PC-9 (cell line): Measurements from ENCODE around the gene CTBS. TPM values are rescaled to one million over a fixed set of nuclear protein-coding genes. Genes with fewer than 3 reads are reported as not detected.

ENCODE experiments used
- BruUV-seq: library from RNA; stranded (reverse); fragments of 400-500 nt; replicated peaks from 2 replicates; lab custom pipeline; 2021; lab: Mats Ljungman, UMichigan
- CTCF ChIA-PET: fragments of 300-600 bp; sonication (Branson Sonifier 250); formaldehyde crosslinking; loops from one replicate; lab custom pipeline; 2022; ENCODE audit warnings: antibody characterized with exemption; lab: Charles Lee
- POLR2A ChIA-PET: fragments of 300-600 bp; sonication (Branson Sonifier 250); formaldehyde crosslinking; loops from one replicate; lab custom pipeline; 2022; ENCODE audit warnings: antibody characterized with exemption; ENCODE audit not compliant: unreplicated experiment; lab: Charles Lee
- DNase-seq, 2 experiments: peaks; one replicate each; pipeline versions ENCODE4 v3.0.0 to v3.0.0-alpha.2; 2015 to 2022; ENCODE audit warnings: mixed read lengths in 1 of 2
- H2AFZ ChIP-seq: fragments of 200-600 bp; sonication (generic); 2 replicates; pipeline ENCODE4 v1.8.1; 2017; ENCODE audit warnings: antibody characterized with exemption
- H3F3A ChIP-seq: fragments of 200-600 bp; sonication (generic); 2 replicates; pipeline ENCODE4 v1.8.1; 2017; ENCODE audit warnings: antibody characterized with exemption, mild to moderate bottlenecking, low read depth; ENCODE audit not compliant: insufficient read depth
- H3K27ac ChIP-seq: fragments of 200-600 bp; sonication (generic); 2 replicates; pipeline ENCODE4 v1.6.1; 2016; ENCODE audit warnings: mixed run types
- H3K27me3 ChIP-seq: fragments of 200-600 bp; sonication (generic); 2 replicates; pipeline ENCODE4 v1.6.1; 2016; ENCODE audit warnings: low read depth, mixed run types; ENCODE audit not compliant: insufficient read depth
- H3K36me3 ChIP-seq: fragments of 200-600 bp; sonication (generic); 2 replicates; pipeline ENCODE4 v1.6.1; 2016; ENCODE audit warnings: low read depth, mixed run types
- H3K4me1 ChIP-seq: fragments of 200-600 bp; sonication (generic); replicated peaks from 2 replicates; pipeline ENCODE4 v1.6.1; 2016; ENCODE audit warnings: mixed run types; ENCODE audit not compliant: insufficient read depth
- H3K4me2 ChIP-seq: fragments of 200-600 bp; sonication (generic); 2 replicates; pipeline ENCODE4 v1.6.1; 2017; ENCODE audit warnings: mixed run types
- H3K4me3 ChIP-seq: fragments of 200-600 bp; sonication (generic); 2 replicates; pipeline ENCODE4 v1.6.1; 2016; ENCODE audit warnings: mixed run types
- H3K79me2 ChIP-seq: fragments of 200-600 bp; sonication (generic); 2 replicates; pipeline ENCODE4 v1.6.1; 2017; ENCODE audit warnings: low read depth, mixed run types
- H3K9me2 ChIP-seq: fragments of 200-600 bp; sonication (generic); 2 replicates; pipeline ENCODE4 v1.8.1; 2017; ENCODE audit warnings: mild to moderate bottlenecking; ENCODE audit not compliant: insufficient read depth
- H3K9me3 ChIP-seq: fragments of 200-600 bp; sonication (generic); 2 replicates; pipeline ENCODE4 v1.8.1; 2016; ENCODE audit warnings: low read depth; ENCODE audit not compliant: insufficient read depth
- H4K20me1 ChIP-seq: fragments of 200-600 bp; sonication (generic); 2 replicates; pipeline ENCODE4 v1.8.1; 2017; ENCODE audit not compliant: insufficient read depth
- EZH2 ChIP-seq: fragments of 200-600 bp; sonication (generic); IDR thresholded peaks from 2 replicates; pipeline ENCODE4 v1.8.0; 2017; ENCODE audit warnings: antibody characterized with exemption, low read depth
- intact Hi-C: fragments of 100-400 bp; cut with micrococcal nuclease; formaldehyde crosslinking; loops from one replicate; pipeline ENCODE4 v1.10.0; 2022; ENCODE audit not compliant: unreplicated experiment
- total RNA-seq: library from RNA; stranded (reverse); gene quantifications from 2 replicates; pipeline ENCODE4 v1.2.3, GENCODE V29; 2021
- TF ChIP-seq, protein P1 (sequence below): fragments of 200-600 bp; sonication (generic); conservative IDR thresholded peaks from 2 replicates; pipeline ENCODE4 v1.6.1; 2017; ENCODE audit warnings: mixed run types, antibody characterized with exemption, mild to moderate bottlenecking, moderate library complexity

CTBS gene
- total RNA-seq, 1 experiment from 2014 or later = 20.2 TPM

DNA sequence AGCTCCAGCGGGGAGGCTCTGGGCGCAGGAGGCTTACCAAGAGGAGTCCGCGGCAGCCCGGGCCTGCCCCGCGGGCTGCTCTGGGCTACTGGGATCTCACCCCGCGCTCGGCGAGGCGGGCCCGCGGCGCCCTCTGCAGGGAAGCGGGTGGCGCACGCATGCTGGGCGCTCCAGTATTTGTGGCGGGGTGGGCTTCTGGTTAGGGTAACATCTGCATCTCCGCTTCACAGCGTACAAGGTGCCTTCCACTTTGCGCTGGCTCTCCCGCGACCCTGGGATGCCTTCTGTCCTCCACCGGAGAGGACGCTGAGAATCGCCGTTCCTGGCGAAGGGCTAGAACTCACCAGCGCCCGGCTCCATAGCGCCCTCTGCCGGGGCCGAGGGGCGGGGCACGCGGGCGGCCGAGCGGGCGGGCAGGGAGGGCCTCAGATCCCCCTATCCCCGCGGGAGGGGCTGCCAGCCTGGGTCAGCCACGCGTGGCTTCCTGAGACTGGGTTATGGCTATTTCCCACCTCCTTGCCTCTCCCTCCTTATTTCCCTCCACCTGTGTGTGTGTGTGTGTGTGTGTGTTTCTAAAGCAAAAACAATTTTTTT is 46.6 kb upstream of the CTBS start:
- no peaks in the 10 kb centered on the region for H3K9me2 ChIP-seq
- intact Hi-C loops = loop anchor here (2.0 to 10.0 kb wide), 4 partner anchors 114 to 716 kb away; partner anchors contain the start of genes GNG5 and SPATA1
- TF ChIP-seq EZH2 = no peak
- TF ChIP-seq, protein P1, sequence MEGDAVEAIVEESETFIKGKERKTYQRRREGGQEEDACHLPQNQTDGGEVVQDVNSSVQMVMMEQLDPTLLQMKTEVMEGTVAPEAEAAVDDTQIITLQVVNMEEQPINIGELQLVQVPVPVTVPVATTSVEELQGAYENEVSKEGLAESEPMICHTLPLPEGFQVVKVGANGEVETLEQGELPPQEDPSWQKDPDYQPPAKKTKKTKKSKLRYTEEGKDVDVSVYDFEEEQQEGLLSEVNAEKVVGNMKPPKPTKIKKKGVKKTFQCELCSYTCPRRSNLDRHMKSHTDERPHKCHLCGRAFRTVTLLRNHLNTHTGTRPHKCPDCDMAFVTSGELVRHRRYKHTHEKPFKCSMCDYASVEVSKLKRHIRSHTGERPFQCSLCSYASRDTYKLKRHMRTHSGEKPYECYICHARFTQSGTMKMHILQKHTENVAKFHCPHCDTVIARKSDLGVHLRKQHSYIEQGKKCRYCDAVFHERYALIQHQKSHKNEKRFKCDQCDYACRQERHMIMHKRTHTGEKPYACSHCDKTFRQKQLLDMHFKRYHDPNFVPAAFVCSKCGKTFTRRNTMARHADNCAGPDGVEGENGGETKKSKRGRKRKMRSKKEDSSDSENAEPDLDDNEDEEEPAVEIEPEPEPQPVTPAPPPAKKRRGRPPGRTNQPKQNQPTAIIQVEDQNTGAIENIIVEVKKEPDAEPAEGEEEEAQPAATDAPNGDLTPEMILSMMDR = peak; percentile 97
- H3K9me3 ChIP-seq = no peaks in the 10 kb centered on the region
- peaks cover 10% of the 10 kb centered on the region for H3K4me1 ChIP-seq
- POLR2A ChIA-PET = no interaction called here
- no peaks in the 10 kb centered on the region for H3F3A ChIP-seq
- no peaks in the 10 kb centered on the region for H3K36me3 ChIP-seq
- no TSS peak for BruUV-seq
- H4K20me1 ChIP-seq = no peaks in the 10 kb centered on the region
- peak; percentile 56 to 86 for DNase-seq
- CTCF ChIA-PET = interaction anchor here (0.5 to 1.2 kb wide), 3 partner anchors 114 to 173 kb away, joined by 3 to 10 read pairs (median 3); partner anchors contain the start of genes GNG5 and SPATA1
- no peaks in the 10 kb centered on the region for H3K27me3 ChIP-seq
- H3K4me2 ChIP-seq = peak overlapping the region; percentile 89
- peak overlapping the region; percentile 99 for H2AFZ ChIP-seq
- H3K27ac ChIP-seq = peak overlapping the region; percentile 29
- H3K79me2 ChIP-seq = no peaks in the 10 kb centered on the region
- H3K4me3 ChIP-seq = peak overlapping the region; percentile 75

DNA sequence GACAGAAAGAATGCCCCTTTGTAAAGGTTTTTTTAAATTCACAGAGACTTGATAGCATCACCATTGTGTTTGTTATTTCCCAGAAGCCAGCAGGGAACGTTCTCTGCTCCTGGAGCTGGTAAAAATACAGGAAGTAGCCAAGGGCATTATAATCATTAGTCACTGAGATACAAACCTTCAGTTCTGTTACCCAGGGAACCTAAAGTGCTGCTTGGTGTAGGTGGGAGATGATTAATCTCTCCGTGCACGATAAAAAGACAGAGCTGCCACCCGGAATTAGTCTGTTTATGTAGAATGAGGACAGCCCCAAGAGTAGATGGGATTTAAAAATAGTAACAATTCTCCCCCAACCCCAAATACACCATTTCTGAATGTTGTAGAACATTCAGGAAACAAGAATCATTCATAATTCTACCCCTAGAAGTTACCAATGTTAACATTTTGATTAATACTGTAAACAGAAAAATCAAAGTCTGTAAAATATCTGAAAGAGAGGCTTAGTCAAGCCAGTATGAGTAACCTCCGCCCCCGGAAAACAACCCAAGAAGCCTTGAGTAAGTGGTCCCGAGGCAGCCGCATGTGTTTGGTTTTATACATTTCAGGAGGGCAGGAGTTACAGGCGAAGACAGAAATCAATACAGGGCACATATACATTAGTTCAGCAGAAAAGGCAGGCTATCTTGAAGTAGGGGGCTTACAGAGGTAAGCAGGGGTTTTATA is 45.3 kb upstream of the CTBS start:
- BruUV-seq = no TSS peak
- H3F3A ChIP-seq = no peaks in the 10 kb centered on the region
- POLR2A ChIA-PET = interaction anchor here (0.5 to 0.6 kb wide), 2 partner anchors 114 to 139 kb away, joined by 3 read pairs; partner anchors contain the start of gene SPATA1

DNA sequence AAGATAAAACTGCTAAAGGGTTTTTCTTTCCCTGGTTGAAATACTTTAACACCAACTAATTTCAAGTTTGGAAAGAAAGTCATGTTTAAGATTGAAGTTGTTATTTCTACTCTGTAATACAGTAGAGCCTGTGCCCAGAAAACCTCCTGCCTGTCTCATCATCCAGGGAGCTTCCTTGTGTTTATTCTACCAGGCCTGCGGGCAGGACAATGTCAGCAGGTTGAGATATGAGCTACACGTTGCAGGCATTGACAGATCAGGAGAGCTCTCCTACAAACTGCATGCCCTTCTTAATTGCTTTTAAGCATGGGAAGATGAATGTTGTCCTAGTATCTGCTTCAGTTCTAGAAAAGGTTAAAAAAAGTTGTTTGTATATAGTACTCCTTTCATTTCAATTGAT is 43.1 kb upstream of the CTBS start:
- H3K9me3 ChIP-seq = 0 out of 2 replicates have a peak, but pooled peaks cover 9% of the 10 kb centered on the region
- no peak for DNase-seq
- H3K4me2 ChIP-seq = no peak overlapping the region
- BruUV-seq = no TSS peak
- ChIA-PET POLR2A (no interaction called here), CTCF (no interaction called here)
- H3K4me3 ChIP-seq = no peak overlapping the region
- no peaks in the 10 kb centered on the region for H3K36me3 ChIP-seq
- no peaks in the 10 kb centered on the region for H3K9me2 ChIP-seq
- H3K79me2 ChIP-seq = no peaks in the 10 kb centered on the region
- peaks cover 10% of the 10 kb centered on the region for H3K4me1 ChIP-seq
- H3K27me3 ChIP-seq = no peaks in the 10 kb centered on the region
- H2AFZ ChIP-seq = no peak overlapping the region
- H3F3A ChIP-seq = no peaks in the 10 kb centered on the region
- no peak overlapping the region for H3K27ac ChIP-seq
- intact Hi-C loops = no loop called here
- H4K20me1 ChIP-seq = no peaks in the 10 kb centered on the region
- TF ChIP-seq, protein P1 = no peak
- no peak for TF ChIP-seq EZH2

More for the DNA sequence above, 45.3 kb upstream of the CTBS start:
- no peaks in the 10 kb centered on the region for H3K9me3 ChIP-seq
- TF ChIP-seq, protein P1 = no peak
- no peak for TF ChIP-seq EZH2
- no peaks in the 10 kb centered on the region for H3K79me2 ChIP-seq
- H3K27ac ChIP-seq = no peak overlapping the region
- CTCF ChIA-PET = interaction anchor here (1.2 kb wide), 1 partner anchor 113 kb away, joined by 3 read pairs; the partner anchor contains the start of genes GNG5 and SPATA1
- peak overlapping the region; percentile 23 for H3K4me2 ChIP-seq
- H3K4me1 ChIP-seq = peaks cover 10% of the 10 kb centered on the region
- no peaks in the 10 kb centered on the region for H3K9me2 ChIP-seq
- no peak overlapping the region for H3K4me3 ChIP-seq
- H3K27me3 ChIP-seq = no peaks in the 10 kb centered on the region
- no peaks in the 10 kb centered on the region for H3K36me3 ChIP-seq
- H4K20me1 ChIP-seq = no peaks in the 10 kb centered on the region
- intact Hi-C loops = loop anchor here (2.0 to 10.0 kb wide), 4 partner anchors 113 to 715 kb away; partner anchors contain the start of genes GNG5 and SPATA1
- DNase-seq = peak in 1 of 2 experiments; percentile 72
- H2AFZ ChIP-seq = no peak overlapping the region
